Spleen (tissue), 11 donors: ENCODE measurements around the gene TGFB1. TPM values are rescaled to one million over a fixed set of nuclear protein-coding genes. Genes with fewer than 3 reads are reported as not detected.

Source experiments
- DNase-seq: peaks from one replicate; pipeline ENCODE4 v3.0.0-alpha.2; 2020
- H3K27ac ChIP-seq, 8 donors: fragments of 200-600 bp; sonication (generic) in 7 of 8; 1 replicate in 4 of 8; 2 replicates in 4 of 8; pipeline versions ENCODE4 v1.5.0 to v1.8.0; 2016 to 2021; ENCODE audit warnings: inconsistent platforms in 4 of 8, mild to moderate bottlenecking in 4 of 8, moderate library complexity in 1 of 8
- H3K27me3 ChIP-seq, 7 donors: fragments of 200-600 bp; sonication (generic) in 6 of 7; replicated peaks in 1 of 7; 1 replicate in 4 of 7; 2 replicates in 3 of 7; pipeline versions ENCODE4 v1.5.0 to v1.8.0; 2016 to 2021; ENCODE audit warnings: inconsistent platforms in 3 of 7, mild to moderate bottlenecking in 1 of 7
- H3K36me3 ChIP-seq, 6 donors: fragments of 200-600 bp; sonication (generic) in 5 of 6; 1 replicate in 4 of 6; 2 replicates in 2 of 6; pipeline versions ENCODE4 v1.5.0 to v1.8.0; 2016 to 2021; ENCODE audit warnings: inconsistent platforms in 2 of 6
- H3K4me1 ChIP-seq, 6 donors: fragments of 200-600 bp; sonication (generic) in 5 of 6; 1 replicate in 3 of 6; 2 replicates in 3 of 6; pipeline versions ENCODE4 v1.5.0 to v1.8.0; 2016 to 2021; ENCODE audit warnings: inconsistent platforms in 3 of 6
- H3K4me3 ChIP-seq, 8 donors: fragments of 200-600 bp; sonication (generic) in 7 of 8; 1 replicate in 4 of 8; 2 replicates in 4 of 8; pipeline versions ENCODE4 v1.5.0 to v1.8.0; 2016 to 2021; ENCODE audit warnings: inconsistent platforms in 4 of 8, mild to moderate bottlenecking in 4 of 8, moderate library complexity in 2 of 8
- H3K9me3 ChIP-seq, 8 donors: fragments of 200-600 bp; sonication (generic) in 7 of 8; 1 replicate in 4 of 8; 2 replicates in 4 of 8; pipeline versions ENCODE4 v1.5.0 to v1.8.0; 2016 to 2021; ENCODE audit warnings: inconsistent platforms in 4 of 8
- POLR2A ChIP-seq, 3 donors: fragments of 450-650 bp; IDR thresholded peaks; one replicate each; pipeline ENCODE4 v1.5.1; 2017; ENCODE audit warnings: antibody characterized with exemption in 3 of 3, mild to moderate bottlenecking in 1 of 3
- POLR2AphosphoS5 ChIP-seq, 3 donors: sonication (generic); formaldehyde crosslinking; IDR thresholded peaks; one replicate each; pipeline ENCODE4 v1.5.1; 2017; ENCODE audit warnings: antibody characterized with exemption in 3 of 3
- whole genome bisulfite sequencing, 5 donors: extraction: QIAGEN DNeasy Blood & Tissue Kit in 3 of 5; methylation state at CpG; one replicate each; pipeline versions ENCODE4 v1.1.5 to v1.1.7; 2013 to 2018; 5-methylcytosine and 5-hydroxymethylcytosine counted together
- intact Hi-C: fragments of 100-400 bp; cut with DNase I; formaldehyde crosslinking; loops from one replicate; pipeline ENCODE4 v1.15.0; 2023; ENCODE audit warnings: low total_unique reads
- polyA plus RNA-seq, 3 donors: library from polyadenylated mRNA; stranded (reverse); fragments of 200-250 nt; gene quantifications; one replicate each; pipeline ENCODE4 v1.2.1, GENCODE V29; 2013
- total RNA-seq, 7 donors: library from RNA; depleted of rRNA in 3 of 7; stranded (reverse); fragments of >200 nt in 3 of 7; fragmentation: NEBNext Ultra II Directional in 4 of 7; extraction: Animal tissue kit (Norgen Biotek cat#: 25700) in 4 of 7; gene quantifications; one replicate each; pipeline versions ENCODE4 v1.1.0 to v1.2.1, GENCODE V29; 2016 to 2021
- TF ChIP-seq, protein P1 (sequence below), 11 experiments: fragments of 200-600 bp in 7 of 11; fragments of 450-650 bp in 4 of 11; sonication (generic) in 4 of 11; IDR thresholded peaks in 8 of 11; conservative IDR thresholded peaks in 3 of 11; 1 replicate in 7 of 11; 2 replicates in 4 of 11; pipeline versions ENCODE4 v1.4.0 to v1.8.0; 2016 to 2021; ENCODE audit warnings: antibody characterized with exemption in 11 of 11, inconsistent platforms in 4 of 11, mild to moderate bottlenecking in 1 of 11
- donor health status: healthy with polysubstance abuse.
- donor health status: DM: no; HTN: no; CAD: no; lungs with moderate emphysema.
- donor health status: DM: no; HTN: no; CAD: no.
- donor health status: Bipolar disorder and iron deficiency.
- donor health status: healthy.
- donor health status: DM: no; HTN: no; CAD: no.
- donor health status: DM: yes; HTN: yes; CAD: no.

The TGFB1 gene
- total and polyA plus RNA-seq, 10 donors = 23.0 to 147 (median 106) TPM

- TF ChIP-seq, protein P1, sequence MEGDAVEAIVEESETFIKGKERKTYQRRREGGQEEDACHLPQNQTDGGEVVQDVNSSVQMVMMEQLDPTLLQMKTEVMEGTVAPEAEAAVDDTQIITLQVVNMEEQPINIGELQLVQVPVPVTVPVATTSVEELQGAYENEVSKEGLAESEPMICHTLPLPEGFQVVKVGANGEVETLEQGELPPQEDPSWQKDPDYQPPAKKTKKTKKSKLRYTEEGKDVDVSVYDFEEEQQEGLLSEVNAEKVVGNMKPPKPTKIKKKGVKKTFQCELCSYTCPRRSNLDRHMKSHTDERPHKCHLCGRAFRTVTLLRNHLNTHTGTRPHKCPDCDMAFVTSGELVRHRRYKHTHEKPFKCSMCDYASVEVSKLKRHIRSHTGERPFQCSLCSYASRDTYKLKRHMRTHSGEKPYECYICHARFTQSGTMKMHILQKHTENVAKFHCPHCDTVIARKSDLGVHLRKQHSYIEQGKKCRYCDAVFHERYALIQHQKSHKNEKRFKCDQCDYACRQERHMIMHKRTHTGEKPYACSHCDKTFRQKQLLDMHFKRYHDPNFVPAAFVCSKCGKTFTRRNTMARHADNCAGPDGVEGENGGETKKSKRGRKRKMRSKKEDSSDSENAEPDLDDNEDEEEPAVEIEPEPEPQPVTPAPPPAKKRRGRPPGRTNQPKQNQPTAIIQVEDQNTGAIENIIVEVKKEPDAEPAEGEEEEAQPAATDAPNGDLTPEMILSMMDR (IDR thresholded peaks at IDR 0.05 in 8 of 11, conservative IDR thresholded peaks at IDR 0.05 in 3 of 11) = peak in 1 of 11 experiments; percentile 8
- TF ChIP-seq POLR2A (IDR thresholded peaks at IDR 0.05) = no peak
- peak; percentile 76 to 89 (median 83) for TF ChIP-seq POLR2AphosphoS5 (IDR thresholded peaks at IDR 0.05)
- Histone ChIP-seq H3K4me3 (peak overlapping the region in 5 of 8 donors; percentile 24 to 57 (median 35)), H3K27ac (peak overlapping the region; percentile 67 to 94 (median 90)), H3K9me3 (no peaks in the 10 kb centered on the region), H3K36me3 (peaks cover 0 to 63% (median 17%) of the 10 kb centered on the region in 6 donors), H3K4me1 (peaks cover 67 to 100% (median 98%) of the 10 kb centered on the region in 6 donors), H3K27me3 (no peaks in the 10 kb centered on the region)
- WGBS, 5 donors = 18 to 36% (median 27%) methylated on average over 17 to 30 of the region's 30 CpGs
- intact Hi-C loops = no loop called here
- peak; percentile 89 for DNase-seq
Observed at GRCh38 chr19:41325947-41326706, 27.6 kb downstream of the TGFB1 start.

GRCh38 chr19:41325640-41325946 lies 28.1 kb downstream of the TGFB1 start:
- peaks cover 0 to 63% (median 17%) of the 10 kb centered on the region in 6 donors for H3K36me3 ChIP-seq
- peak; percentile 79 for DNase-seq
- H3K9me3 ChIP-seq = no peaks in the 10 kb centered on the region
- intact Hi-C loops = no loop called here
- WGBS, 5 donors = 28 to 53% (median 32%) methylated on average over 10 of the region's 10 CpGs
- peaks cover 67 to 100% (median 97%) of the 10 kb centered on the region in 6 donors for H3K4me1 ChIP-seq
- H3K27me3 ChIP-seq = no peaks in the 10 kb centered on the region
- peak overlapping the region in 5 of 8 donors; percentile 7 to 57 (median 34) for H3K4me3 ChIP-seq
- H3K27ac ChIP-seq = peak overlapping the region; percentile 67 to 94 (median 90)
- TF ChIP-seq POLR2AphosphoS5 (IDR thresholded peaks at IDR 0.05) (no peak), POLR2A (IDR thresholded peaks at IDR 0.05) (no peak)
- TF ChIP-seq, protein P1 (IDR thresholded peaks at IDR 0.05 in 8 of 11, conservative IDR thresholded peaks at IDR 0.05 in 3 of 11) = no peak

DNA sequence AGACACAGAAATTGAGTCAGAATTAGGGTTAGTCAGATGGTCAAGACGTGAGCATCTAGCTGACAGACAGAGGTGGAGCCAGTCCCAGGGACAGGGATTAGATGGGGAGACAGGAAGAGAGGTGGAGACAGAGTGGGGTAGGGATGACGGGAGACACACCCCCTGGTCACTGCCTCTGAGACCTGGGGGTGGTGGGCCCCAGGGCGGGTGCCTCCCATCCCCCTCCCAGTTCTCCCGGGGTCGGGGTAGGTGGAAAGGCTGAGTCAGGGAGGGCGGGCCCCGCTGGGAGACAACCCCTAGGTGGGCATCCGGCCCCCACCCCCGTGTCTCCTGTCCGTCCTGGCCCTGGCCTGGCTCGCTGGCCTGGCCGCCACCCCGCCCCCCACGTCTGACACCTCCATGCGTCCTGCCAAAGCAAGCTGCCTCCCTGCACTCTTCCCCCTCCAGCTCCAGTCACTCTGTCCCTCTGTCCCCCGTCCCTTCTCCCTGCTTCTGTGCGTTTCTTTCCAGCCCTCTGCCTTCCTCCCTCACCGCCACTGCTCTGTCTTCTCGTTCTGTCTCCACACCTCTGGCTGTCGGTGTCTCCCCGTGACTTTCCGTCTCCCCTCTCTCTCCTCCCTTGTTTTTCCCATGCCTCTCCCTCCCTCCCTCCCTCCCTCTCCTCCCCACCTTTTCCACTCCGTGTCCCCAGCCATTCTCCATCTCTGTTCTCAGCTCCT lies 28.6 kb downstream of the TGFB1 start:
- peak; percentile 87 for DNase-seq
- WGBS, 5 donors = 18 to 26% (median 23%) methylated on average over 19 to 23 of the region's 23 CpGs
- TF ChIP-seq POLR2AphosphoS5 (IDR thresholded peaks at IDR 0.05) (peak in 2 of 3 donors; percentile 57 to 76), POLR2A (IDR thresholded peaks at IDR 0.05) (no peak)
- TF ChIP-seq, protein P1 (IDR thresholded peaks at IDR 0.05 in 8 of 11, conservative IDR thresholded peaks at IDR 0.05 in 3 of 11) = no peak
- H3K27me3 ChIP-seq = no peaks in the 10 kb centered on the region
- peaks cover 67 to 100% (median 93%) of the 10 kb centered on the region in 6 donors for H3K4me1 ChIP-seq
- H3K27ac ChIP-seq = peak overlapping the region in 7 of 8 donors; percentile 70 to 94 (median 90)
- no peaks in the 10 kb centered on the region for H3K9me3 ChIP-seq
- intact Hi-C loops = loop anchor here (5.0 kb wide), 1 partner anchor 32 kb away; no protein-coding TSS in a partner anchor
- peaks cover 0 to 63% (median 17%) of the 10 kb centered on the region in 6 donors for H3K36me3 ChIP-seq
- H3K4me3 ChIP-seq = peak overlapping the region in 2 of 8 donors; percentile 38 to 57
